ENCODE results near the gene PITPNM1. TPM values are rescaled to one million over a fixed set of nuclear protein-coding genes. Genes with fewer than 3 reads are reported as not detected.
"Not testable (repeated sequence)": the region's sequence is repeated elsewhere in the genome, so short reads cannot be mapped to it uniquely, and the experiment has no call there.

The PITPNM1 gene
- polyA plus RNA-seq (ENCODE audit: insufficient read length in 4 of 4), result 10 to 100 TPM; 26.9 to 38.6 (median 33.7) TPM

DNA sequence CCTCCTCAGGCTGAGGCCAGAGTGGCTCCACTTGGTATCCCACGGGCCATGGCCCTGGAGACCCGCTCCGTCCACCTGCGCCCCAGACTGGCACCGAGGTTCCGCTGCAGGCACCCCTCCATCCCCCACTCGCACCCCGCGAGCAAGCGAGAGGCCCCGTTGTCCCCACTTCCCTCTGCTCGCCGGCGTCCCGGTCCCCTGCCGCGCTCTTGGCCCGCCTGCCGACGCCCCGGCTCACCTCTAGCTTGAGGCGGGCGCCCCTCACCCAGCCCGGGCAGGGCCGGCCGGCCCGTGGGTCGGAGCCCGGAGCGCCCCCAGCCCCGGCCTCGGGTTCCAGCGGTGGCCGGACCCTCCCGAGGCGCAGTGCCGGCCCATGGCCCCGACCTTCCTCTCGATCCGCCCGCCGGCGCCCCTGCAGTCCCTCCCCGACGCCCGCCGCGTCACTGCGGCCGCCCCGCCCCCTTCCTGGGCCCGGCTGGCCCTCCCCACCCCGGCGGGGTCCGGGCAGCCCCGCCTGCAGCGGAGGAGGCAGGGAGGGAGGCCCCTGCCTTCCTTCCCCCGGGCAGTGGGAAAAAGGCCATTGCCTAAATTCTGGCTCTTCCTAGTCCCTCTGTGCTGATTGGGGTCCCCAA is at the start of gene PITPNM1:
TSS of gene PITPNM1 (minus strand) at position 414 of the 632 bp plus-strand sequence. CDS start 1,183 bp downstream, outside the sequence.
- DNase-seq (ENCODE audit: low read depth in 4 of 4, low spot score in 3 of 4), result no peak

DNA sequence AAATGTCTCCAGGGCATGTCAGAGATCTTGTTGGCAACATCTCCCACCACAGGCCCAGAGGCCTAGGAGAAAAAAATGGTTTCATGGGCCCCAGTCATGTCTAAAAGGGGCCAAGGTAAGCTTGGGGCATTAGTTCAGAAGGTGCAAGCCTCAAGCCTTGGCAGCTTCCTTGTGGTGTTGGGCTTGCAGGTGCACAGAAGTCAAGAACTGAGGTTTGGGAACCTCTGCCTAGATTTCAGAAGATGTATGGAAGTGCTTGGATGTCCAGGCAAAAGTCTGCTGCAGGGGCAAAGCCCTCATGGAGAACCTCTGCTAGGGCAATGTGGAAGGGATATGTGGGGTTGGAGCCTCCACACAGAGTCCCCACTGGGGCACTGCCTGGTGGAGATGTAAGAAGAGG is 46.5 kb upstream of the PITPNM1 start:
- DNase-seq (ENCODE audit: low read depth in 4 of 4, low spot score in 3 of 4), result not testable (repeated sequence)

- no peak for DNase-seq (ENCODE audit: low read depth in 4 of 4, low spot score in 3 of 4)
These were observed 46.0 kb upstream of the PITPNM1 start for GRCh38 chr11:67551127-67551526.

DNA sequence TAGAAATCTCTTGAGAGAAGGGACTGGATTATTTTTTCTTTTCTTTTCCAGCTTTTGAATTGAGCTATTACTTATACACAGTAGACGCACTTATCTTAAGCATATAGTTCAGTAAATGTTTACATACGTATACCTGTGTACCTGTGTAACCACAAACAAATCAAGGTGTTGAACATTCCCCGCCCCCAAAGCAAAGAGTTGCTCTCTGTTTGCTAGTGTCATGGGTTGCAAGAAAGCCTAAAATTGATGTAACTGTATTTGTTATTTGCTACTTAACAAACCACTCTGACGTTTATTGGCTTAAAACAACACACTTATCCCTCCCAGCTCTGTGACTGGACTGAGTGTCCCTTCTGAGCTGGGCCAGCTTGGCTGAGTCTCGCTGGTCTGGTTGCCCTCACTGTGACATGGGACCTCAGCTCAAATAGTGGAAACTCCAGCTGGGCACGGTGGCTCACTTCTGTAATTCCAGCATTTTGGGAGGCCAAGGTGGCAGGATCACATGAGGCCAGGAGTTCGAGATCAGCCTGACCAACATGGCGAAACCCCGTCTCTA is 43.5 kb upstream of the PITPNM1 start:
- no peak for DNase-seq (ENCODE audit: low read depth in 4 of 4, low spot score in 3 of 4)

- DNase-seq (ENCODE audit: low read depth in 4 of 4, low spot score in 3 of 4), result not testable (repeated sequence)
These were observed 42.9 kb upstream of the PITPNM1 start for GRCh38 chr11:67548112-67548511.

- no peak for DNase-seq (ENCODE audit: low read depth in 4 of 4, low spot score in 3 of 4)
These were observed 40.1 kb upstream of the PITPNM1 start for GRCh38 chr11:67545280-67545679.

- DNase-seq (ENCODE audit: low read depth in 4 of 4, low spot score in 3 of 4), result no peak
These were observed 39.6 kb upstream of the PITPNM1 start for GRCh38 chr11:67544616-67545242.

- DNase-seq (ENCODE audit: low read depth in 4 of 4, low spot score in 3 of 4), result no peak
These were observed 38.4 kb upstream of the PITPNM1 start for GRCh38 chr11:67543585-67543984.

DNA sequence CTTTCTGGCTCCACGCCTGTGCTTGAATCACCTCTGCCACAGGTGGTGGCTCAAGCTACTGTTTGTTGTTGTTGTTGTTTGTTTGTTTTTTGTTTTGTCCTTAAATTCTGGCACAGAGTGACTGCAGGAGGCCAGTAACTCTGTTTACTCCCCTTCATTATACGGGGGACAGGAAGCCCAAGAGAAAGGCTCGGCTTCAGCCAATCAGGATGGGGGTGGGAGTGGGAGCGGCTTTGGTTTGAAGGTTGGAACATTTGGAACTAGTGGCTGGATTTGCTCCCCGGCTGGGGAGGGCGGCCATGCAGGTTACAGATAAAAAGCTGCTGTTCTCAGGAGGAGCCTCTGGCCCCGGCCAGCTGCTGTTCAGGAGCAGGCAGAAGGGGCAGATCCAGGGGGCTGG is 37.8 kb upstream of the PITPNM1 start:
- no peak for DNase-seq (ENCODE audit: low read depth in 4 of 4, low spot score in 3 of 4)

DNA sequence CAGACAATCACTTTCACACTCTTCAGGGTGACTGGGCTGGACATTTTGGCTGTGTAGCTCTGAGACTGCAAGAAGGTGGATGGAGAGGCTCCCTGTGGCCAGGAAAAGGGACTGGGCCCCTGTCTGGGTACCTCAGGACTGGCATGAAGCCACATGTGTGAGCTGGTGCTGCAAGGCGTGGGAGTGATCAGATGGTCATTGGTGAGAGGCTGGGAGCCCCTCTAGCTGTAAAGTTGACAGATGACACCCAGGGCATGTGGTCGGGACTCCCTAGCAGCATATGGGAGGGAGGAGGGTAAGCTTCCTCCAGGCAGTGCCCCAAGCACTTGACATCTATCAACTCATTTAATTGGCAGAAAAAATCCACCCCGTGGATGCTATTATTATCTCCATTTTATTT is 37.0 kb upstream of the PITPNM1 start:
- DNase-seq (ENCODE audit: low read depth in 4 of 4, low spot score in 3 of 4), result no peak

DNA sequence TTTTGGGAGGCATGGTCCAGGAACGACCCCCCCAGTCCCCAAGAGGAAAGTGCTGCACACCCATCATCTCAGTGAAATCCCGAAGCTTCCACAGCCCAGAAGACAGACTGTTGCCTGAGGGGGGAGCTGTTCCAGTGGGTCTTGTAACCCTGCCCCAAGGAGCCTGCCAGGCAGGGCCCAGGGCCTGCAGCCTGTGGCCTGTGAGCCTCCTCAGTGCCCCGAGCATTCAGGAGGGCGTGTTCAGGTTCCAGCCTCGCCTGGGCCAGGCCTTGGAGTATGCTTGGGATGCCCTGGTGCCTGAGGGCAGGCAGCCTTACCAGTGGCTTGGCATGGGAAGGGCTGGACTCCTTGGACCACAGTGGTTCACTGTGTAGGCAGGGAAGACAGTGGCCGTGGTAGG is 36.0 kb upstream of the PITPNM1 start:
- DNase-seq (ENCODE audit: low read depth in 4 of 4, low spot score in 3 of 4), result no peak

- no peak for DNase-seq (ENCODE audit: low read depth in 4 of 4, low spot score in 3 of 4)
These were observed 34.4 kb upstream of the PITPNM1 start for GRCh38 chr11:67539550-67539949.

DNA sequence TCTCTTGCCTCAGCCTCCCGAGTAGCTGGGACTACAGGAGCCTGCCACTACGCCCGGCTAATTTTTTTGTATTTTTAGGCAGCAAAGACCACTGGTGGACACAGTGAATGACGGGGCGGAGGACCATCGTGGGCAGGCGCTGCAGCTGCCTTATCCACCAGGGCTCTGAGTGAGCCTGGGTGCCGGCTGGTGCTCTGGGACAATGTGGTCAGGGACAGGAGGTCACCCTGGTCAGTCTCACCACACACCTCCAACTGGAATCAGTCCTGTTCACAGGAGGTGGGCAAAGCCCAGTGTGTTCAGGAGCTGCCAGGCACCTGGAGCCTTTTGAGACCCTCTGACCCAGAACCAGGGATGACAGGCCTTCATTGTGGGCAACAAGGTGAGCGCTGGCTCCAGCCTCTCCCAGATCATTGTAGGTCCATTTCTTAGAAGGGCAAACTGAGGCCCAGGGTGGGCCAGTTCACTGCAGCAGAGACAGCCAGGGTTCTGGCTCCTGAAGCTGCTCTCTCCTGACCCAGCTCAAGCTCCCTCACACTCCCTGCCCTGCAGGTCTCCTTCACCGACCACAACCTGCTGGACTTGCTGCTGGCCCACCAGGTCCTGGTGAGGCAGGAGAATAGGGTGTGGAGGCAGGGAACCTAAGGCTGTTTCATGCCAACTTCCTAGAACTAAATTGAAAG is 33.8 kb upstream of the PITPNM1 start:
- no peak for DNase-seq (ENCODE audit: low read depth in 4 of 4, low spot score in 3 of 4)

DNA sequence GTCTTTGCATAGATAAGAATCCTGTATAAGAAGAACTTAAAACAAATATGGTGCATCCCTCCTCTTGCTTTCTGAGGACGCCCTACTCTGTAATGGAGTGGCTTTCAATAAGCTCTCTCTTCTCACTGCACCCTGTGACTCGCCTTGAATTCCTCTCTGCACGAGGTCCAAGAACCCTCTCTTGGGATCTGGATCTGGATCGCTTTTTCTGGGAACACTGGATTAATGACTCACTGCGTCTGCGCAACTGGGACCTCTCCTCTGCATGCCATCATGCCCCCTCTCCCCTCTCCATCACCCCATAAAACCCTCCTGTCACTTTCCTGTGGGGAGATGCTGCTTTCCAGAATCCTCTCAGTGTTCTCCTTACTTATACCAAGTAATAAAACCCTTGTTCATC is 33.1 kb upstream of the PITPNM1 start:
- DNase-seq (ENCODE audit: low read depth in 4 of 4, low spot score in 3 of 4), result no peak

DNA sequence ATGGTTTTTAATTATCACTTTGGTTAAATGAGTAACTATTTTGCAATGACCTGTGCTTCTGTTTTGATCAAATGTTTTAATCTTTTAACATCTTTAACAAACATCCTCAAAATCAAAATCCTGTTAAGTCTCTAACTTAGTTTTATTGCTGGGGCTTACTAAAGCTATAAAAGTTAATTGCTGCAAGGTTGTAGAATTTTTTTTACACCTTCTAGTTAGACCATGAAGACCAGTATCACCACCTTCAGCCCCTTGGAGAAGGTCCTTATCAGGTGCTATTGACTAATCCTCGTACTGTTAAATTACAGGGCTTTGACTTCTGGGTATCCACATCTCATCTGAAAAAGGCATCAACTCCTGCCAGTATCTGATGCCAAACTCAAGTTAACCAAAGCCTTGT is 30.4 kb upstream of the PITPNM1 start:
- DNase-seq (ENCODE audit: low read depth in 4 of 4, low spot score in 3 of 4), result no peak

DNA sequence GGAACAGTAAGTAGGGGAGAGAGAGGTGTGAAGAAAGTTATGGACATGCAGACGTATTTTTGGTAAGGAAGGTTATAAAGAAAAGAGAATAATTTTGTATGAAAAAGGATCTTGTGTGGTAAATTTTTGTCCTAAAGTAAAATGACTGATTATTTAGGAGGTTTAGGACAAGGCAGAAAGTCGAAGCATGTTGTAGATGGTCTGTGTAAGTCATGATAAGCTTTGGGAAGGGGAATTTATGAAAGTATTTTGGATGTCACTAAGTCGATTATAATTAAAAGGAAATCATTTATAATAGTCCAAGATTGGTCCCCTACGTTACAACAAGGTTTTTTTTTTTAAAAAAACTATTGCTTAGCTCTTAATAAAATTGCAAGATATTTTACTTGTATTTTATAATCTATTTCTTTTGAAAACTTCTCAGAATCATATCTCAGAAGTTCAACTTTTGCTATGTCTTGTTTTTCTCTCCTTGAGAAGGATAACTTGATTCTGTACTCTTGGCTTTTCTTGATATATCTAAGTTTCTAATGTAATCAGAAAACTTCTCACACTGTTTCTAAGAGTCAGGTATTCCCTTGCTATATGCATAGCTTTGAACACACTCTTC is 29.0 kb upstream of the PITPNM1 start:
- no peak for DNase-seq (ENCODE audit: low read depth in 4 of 4, low spot score in 3 of 4)

DNA sequence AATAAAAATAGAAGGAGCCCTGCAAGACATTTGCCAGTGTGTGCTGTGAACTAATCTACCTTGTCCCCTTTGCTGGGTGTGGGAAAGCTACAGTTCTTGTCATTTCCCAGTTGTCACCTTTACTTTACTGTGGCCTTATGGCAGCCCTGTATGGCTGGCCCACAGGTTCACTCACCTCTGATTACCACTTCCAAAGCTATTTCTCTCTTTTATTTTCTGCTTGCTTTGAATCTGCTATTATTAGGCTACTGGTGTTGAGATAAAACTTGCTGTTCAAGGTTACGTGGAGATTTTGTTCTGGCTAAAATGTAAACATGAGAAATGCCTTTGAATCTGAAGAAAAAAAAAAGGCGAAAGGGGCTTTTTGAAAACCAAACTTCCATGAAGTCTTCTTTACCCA is 27.7 kb upstream of the PITPNM1 start:
- DNase-seq (ENCODE audit: low read depth in 4 of 4, low spot score in 3 of 4), result no peak

DNA sequence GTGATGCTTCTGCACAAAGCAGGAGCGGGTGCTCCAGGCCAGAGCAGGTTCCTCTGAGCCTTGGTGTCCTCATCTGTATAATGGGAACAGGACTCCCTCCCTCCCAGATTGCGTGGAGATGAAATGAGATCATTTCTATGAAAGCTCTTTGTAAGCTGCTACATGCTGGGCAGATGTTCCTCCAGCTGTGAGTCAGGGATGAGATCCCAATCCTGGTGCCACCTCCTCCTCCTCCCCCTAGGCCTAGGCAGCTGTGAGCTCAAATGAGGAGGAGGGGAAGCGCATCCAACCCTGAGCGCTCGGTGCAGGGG is 25.1 kb upstream of the PITPNM1 start:
- DNase-seq (ENCODE audit: low read depth in 4 of 4, low spot score in 3 of 4), result no peak

GRCh38 chr11:67528376-67528775 is 23.2 kb upstream of the PITPNM1 start:
- DNase-seq (ENCODE audit: low read depth in 4 of 4, low spot score in 3 of 4), result no peak

DNA sequence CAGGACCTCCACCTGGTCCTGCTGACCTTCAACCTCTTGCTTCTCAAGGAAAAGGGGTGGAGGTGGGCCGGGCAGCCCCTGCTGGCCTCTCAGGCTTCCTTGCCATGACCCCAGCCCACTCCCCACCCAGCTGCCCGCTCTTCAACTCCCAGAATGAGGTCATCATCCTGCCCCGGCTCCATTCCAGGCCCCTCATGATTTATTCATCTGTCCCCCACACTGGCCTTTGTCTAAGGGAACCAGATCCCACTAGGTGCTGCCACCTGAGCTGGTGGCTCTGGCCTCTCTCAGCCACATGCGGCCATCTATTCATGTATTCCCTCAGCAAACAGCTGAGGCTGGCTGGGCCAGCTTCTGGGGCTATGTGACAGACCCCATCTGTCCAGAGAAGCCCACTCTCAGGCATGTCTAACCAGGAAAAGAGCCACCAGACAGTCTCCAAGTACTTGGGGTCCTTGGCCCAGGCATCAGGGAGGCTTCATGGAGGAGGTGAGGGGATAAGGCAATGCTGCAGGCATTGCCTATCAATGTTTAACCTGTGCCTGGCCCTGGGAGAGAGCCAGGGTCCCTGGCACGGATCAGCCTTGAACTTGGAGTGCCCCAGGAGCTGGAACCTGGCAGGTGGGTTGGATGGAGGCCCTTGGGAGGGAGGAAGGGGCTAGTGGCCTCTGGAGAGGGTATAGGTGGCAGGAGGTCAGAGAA is 20.3 kb upstream of the PITPNM1 start:
- DNase-seq (ENCODE audit: low read depth in 4 of 4, low spot score in 3 of 4), result no peak

DNA sequence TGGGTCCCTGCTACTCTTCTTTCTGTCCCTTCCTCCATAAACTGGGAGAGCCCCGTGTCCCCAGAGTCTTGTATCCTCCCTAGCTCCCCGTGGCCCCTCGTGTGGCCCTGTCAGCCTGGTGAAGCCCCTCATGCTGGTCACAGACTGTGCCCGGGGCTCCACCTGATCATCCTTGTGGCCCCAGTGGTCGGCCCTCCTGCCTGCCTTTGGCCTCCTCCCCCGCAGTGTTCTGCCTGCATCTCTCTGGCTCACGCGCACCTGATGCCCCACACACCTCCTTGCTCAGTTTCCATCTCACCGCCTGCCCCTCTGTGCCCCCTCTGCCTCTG is 19.3 kb upstream of the PITPNM1 start:
- DNase-seq (ENCODE audit: low read depth in 4 of 4, low spot score in 3 of 4), result no peak

Data from left renal pelvis (tissue), 4 donors.